Left lung (tissue), 10 donors: Measurements from ENCODE around the gene UBE2R2. TPM values are rescaled to one million over a fixed set of nuclear protein-coding genes. Genes with fewer than 3 reads are reported as not detected.

Experiments
- ATAC-seq: fragments of 200-7000 bp; cut with Tn5 transposase; one replicate; pipeline ENCODE4 v1.9.1; 2020; ENCODE audit warnings: moderate library complexity
- DNase-seq, 4 donors: peaks; one replicate each; pipeline ENCODE4 v3.0.0-alpha.2; 2013 to 2020
- H3K27ac ChIP-seq, 2 donors: fragments of 200-600 bp; sonication (generic) in 1 of 2; one replicate each; pipeline versions ENCODE4 v1.5.0 to v1.8.0; 2020 to 2021
- H3K27me3 ChIP-seq, 2 donors: fragments of 200-600 bp; sonication (generic) in 1 of 2; one replicate each; pipeline versions ENCODE4 v1.5.0 to v1.8.0; 2020 to 2021
- H3K36me3 ChIP-seq, 2 donors: fragments of 200-600 bp; sonication (generic) in 1 of 2; one replicate each; pipeline versions ENCODE4 v1.5.0 to v1.8.0; 2020 to 2021
- H3K4me1 ChIP-seq, 2 donors: fragments of 200-600 bp; one replicate each; pipeline ENCODE4 v1.8.0; 2021
- H3K4me3 ChIP-seq, 2 donors: fragments of 200-600 bp; sonication (generic) in 1 of 2; one replicate each; pipeline versions ENCODE4 v1.5.0 to v1.8.0; 2020 to 2021; ENCODE audit warnings: mild to moderate bottlenecking in 1 of 2
- H3K9me3 ChIP-seq, 2 donors: fragments of 200-600 bp; sonication (generic) in 1 of 2; one replicate each; pipeline versions ENCODE4 v1.5.0 to v1.8.0; 2020 to 2021
- intact Hi-C, 2 donors: fragments of 100-400 bp; cut with DNase I; formaldehyde crosslinking; loops; one replicate each; pipeline versions ENCODE4 v1.11.2 to v1.14.2; 2022
- polyA plus RNA-seq, 6 donors: library from polyadenylated mRNA; unstranded; fragments of 120-200 nt; gene quantifications; one replicate each; pipeline ENCODE4 v1.2.1, GENCODE V29; 2013; ENCODE audit not compliant: insufficient read length in 6 of 6
- total RNA-seq, 2 donors: library from RNA; stranded (reverse); fragmentation: NEBNext Ultra II Directional; extraction: Animal tissue kit (Norgen Biotek cat#: 25700); gene quantifications; one replicate each; pipeline ENCODE4 v1.2.1, GENCODE V29; 2021
- TF ChIP-seq, protein P1 (sequence below), 2 donors: fragments of 200-600 bp; sonication (generic) in 1 of 2; IDR thresholded peaks; one replicate each; pipeline versions ENCODE4 v1.5.0 to v1.8.0; 2021; ENCODE audit warnings: antibody characterized with exemption in 2 of 2
- donor health status: DM: no; HTN: yes; CAD: no.
- donor health status: DM: no; HTN: no; CAD: no.

UBE2R2 gene
- total and polyA plus RNA-seq, 8 donors = 34.0 to 60.6 (median 56.7) TPM

DNA sequence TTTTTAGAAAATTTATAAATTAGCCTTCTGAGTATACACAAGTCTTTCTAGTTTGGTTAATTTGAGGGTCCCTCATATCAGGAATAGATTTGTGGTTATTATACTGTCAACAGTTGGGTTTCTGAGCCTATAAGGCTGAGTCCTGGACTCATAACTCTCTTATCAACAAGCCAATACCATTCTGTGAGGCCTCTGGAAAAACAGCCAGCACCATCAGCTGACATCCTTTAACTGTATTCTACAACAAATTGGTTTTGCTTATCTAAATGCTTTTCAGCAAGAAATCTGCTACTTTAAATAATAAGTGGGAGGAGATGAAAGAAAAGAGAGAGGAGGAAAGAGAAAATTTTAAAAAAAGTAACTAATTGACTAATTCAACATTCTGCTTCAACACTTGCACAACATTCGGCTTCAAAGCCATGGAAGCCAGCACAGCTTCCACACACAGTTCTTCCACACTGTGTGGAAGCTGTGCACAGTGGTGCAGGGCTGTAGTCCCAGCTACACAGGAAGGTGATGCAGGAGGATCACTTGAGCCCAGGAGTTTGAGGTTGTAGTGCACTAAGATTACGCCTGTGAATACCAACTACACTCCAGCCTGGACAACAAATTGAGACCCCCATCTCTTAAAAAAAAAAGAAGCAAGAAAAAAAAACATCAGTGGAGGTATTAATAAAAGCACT lies 147.3 kb downstream of the UBE2R2 start:
- Histone ChIP-seq H3K4me3 (no peak overlapping the region), H3K27me3 (no peaks in the 10 kb centered on the region), H3K36me3 (peaks cover 0 to 28% of the 10 kb centered on the region in 2 donors), H3K9me3 (no peaks in the 10 kb centered on the region), H3K27ac (no peak overlapping the region), H3K4me1 (no peaks in the 10 kb centered on the region)
- no peak for DNase-seq
- ATAC-seq = no peak
- TF ChIP-seq, protein P1, sequence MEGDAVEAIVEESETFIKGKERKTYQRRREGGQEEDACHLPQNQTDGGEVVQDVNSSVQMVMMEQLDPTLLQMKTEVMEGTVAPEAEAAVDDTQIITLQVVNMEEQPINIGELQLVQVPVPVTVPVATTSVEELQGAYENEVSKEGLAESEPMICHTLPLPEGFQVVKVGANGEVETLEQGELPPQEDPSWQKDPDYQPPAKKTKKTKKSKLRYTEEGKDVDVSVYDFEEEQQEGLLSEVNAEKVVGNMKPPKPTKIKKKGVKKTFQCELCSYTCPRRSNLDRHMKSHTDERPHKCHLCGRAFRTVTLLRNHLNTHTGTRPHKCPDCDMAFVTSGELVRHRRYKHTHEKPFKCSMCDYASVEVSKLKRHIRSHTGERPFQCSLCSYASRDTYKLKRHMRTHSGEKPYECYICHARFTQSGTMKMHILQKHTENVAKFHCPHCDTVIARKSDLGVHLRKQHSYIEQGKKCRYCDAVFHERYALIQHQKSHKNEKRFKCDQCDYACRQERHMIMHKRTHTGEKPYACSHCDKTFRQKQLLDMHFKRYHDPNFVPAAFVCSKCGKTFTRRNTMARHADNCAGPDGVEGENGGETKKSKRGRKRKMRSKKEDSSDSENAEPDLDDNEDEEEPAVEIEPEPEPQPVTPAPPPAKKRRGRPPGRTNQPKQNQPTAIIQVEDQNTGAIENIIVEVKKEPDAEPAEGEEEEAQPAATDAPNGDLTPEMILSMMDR (IDR thresholded peaks at IDR 0.05) = no peak
- intact Hi-C loops = no loop called here

Other genes with a start within 250 kb of the UBE2R2 start
- under 1 TPM in 1 of 2 donors, not detected in 1; 0.34 TPM for gene PRSS3, start 21.6 kb upstream of the UBE2R2 start, total RNA-seq
- under 1 TPM in 2 of 6 donors, not detected in 4; 0.45 to 0.53 TPM for gene PRSS3, start 21.6 kb upstream of the UBE2R2 start, polyA plus RNA-seq
- gene UBAP2, start 231.7 kb downstream of the UBE2R2 start, total RNA-seq = 10 to 100 TPM; 28.2 to 40.3 TPM
- 10 to 100 TPM; 33.7 to 38.1 (median 36.3) TPM for gene UBAP2, start 231.7 kb downstream of the UBE2R2 start, polyA plus RNA-seq